SK-MEL-5 (cell line): ENCODE results near the gene DHX40. TPM values are rescaled to one million over a fixed set of nuclear protein-coding genes. Genes with fewer than 3 reads are reported as not detected.
"Not testable (repeated sequence)": the region's sequence is repeated elsewhere in the genome, so short reads cannot be mapped to it uniquely, and the experiment has no call there.

Experiments
- DNase-seq: peaks from one replicate; pipeline ENCODE4 v3.0.0-alpha.2; 2016; ENCODE audit warnings: low read depth, low spot score
- in situ Hi-C: cut with HindIII; loops from 2 replicates; pipeline ENCODE4 v1.10.0; 2016; ENCODE audit warnings: low sequenced_read_pairs, high pct_unique_total_duplicates, low pct_unique_long_range_greater_than_20kb
- total RNA-seq: library from RNA; depleted of rRNA; stranded (reverse); fragments of >200 nt; shearing (Covaris generic); gene quantifications from 2 replicates; pipeline ENCODE4 v1.2.3, GENCODE V29; 2014

Gene DHX40
- total RNA-seq, 1 experiment from 2014 or later: 151 TPM

DNA sequence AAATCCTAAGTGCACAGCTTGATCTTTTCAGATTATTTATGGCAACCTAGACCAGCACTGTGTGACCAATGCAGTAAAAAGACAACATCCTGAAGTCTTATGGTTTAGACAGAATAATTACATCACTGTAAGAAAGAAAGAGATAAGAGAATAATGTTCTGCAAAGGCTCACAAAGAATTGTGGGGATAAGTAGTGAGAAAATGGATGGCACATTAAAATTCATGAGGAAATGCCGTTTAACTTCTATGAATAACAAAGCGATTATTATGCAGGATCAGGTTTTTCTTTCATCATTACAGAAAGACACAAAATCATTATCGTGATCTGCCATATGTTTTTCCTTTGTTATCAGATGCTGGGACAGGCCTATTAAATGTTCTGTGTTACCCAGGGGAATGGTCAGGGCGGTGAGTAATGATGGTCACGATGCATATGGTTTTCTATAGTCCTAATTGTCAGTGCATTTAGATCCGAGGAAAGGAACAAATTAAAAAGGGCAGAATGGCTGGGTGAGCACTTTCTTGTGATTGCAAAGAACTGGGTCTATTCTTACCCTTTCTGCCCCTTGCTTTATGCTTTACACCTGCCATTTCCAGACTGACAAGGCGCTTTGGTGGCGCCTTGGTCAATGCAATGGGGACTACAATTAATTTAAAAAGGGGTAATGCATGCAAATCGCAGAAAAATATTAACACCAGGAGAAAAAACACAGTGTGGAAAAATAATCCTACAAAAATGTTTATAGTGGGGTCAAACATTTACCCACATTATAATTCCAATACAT lies 18.1 kb upstream of the DHX40 start:
- in situ Hi-C loops: no loop called here
- peak; percentile 100 for DNase-seq

DNA sequence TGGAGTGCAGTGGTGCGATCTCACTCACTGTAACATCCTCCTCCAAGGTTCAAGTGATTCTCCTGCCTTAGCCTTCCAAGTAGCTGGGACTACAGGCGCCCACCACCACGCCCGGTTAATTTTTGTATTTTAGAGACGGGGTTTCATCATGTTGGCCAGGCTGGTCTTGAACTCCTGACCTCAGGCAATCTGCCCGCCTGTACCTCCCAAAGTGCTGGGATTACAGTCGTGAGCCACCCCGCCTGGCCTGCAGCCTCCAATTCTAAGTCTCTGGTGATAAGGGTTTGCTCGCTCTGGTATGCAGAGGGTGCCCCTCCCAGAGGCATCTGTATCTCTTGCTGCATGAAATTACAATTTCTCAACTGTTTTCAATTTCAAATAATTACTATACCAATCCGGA lies 16.4 kb upstream of the DHX40 start:
- in situ Hi-C loops, DNase-seq: not testable (repeated sequence)

DNA sequence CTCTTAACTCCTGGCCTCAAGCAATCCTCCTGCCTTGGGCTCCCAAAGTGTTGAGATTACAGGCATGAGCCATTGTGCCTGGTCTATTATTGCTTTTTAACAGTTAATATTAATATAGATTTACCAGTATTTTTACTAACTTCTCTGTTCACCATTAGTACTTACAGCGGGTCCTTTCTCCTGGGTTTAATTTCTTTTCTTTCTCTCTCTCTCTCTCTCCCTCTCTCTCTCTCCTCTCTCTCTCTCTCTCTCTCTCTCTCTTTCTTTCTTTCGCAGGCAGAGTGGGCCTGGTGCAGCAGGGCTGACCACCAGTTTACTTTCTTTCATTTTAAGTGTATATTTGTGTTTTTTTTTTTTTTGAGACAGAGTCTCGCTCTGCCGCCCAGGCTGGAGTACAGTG lies 14.7 kb upstream of the DHX40 start:
- in situ Hi-C loops: no loop called here
- DNase-seq: no peak

DNA sequence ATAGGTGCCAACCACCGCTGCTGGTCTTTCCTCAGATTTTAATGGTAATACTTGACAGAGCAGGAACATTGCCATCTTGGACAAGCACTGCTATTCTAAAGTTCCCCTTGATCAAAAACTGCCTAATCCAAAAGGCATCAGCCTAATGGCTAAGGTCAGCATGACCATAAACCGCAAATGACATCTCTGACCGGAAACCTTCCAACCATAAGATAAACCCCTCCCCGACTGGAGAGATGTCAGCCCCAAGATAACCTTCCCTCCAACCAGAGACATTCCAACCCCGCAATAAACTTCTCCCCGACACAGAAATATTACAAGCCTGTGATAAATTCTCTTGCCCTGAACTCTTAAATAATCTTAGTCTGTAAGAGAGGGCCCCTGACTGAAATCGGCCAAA lies 7.4 kb upstream of the DHX40 start:
- no peak for DNase-seq
- in situ Hi-C loops: no loop called here

DNA sequence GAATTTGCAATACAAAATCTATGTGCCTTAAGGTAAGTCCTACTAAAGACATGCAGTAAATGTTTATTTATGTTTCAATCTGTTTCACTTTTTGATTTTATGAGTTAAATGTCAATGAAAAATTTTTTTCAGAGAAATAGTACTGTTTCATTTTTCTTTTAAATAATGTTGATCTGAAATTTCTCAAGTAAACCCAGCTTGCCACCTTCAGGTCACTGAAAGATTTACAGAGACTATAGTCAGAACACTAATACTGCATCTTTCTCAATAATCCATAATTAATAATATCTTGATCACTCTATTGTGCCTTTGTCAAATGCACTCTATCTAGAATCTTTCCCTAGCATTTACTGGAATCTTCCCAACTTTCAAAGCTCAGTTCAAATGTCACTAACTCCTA lies 6.5 kb upstream of the DHX40 start:
- peak; percentile 69 for DNase-seq
- in situ Hi-C loops: no loop called here

DNA sequence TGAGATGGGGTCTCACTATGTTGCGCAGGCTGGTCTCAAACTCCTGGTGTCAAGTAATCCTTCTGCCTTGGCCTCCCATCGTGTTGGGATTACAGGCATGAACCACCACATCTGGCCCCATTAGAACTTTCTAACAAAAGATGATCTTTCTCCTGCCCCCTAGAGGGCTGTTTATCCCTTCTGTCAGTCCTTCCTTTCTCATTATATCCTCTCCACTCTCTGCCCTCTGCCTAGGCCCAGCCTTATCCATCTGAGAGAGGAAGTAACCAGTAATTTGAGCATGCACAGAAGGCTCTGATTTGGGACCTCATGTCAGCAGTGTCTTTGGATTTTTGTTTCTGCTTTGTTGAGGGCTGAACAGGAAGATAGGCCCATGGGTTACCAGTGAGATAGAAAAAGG lies 4.4 kb upstream of the DHX40 start:
- peak; percentile 95 for DNase-seq
- in situ Hi-C loops: no loop called here

DNA sequence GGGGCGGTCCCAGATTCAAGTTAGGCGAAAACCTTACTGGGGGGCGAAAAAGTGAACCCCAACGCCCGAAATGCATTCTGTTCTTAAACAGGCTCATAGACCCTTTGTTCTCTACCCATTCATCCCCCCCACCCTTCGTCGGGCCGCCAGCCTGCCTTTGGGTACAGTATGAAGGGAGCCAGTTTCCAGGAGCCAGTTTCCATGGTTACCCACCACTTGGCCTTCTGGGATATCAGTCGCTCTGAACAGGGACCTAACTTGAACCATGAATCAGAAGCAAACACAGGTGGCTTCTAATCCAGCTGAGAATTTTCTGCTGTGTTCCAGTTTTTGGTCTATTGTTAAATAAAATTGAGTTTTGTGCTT lies 532 bp downstream of the DHX40 start:
- in situ Hi-C loops: no loop called here
- DNase-seq: peak; percentile 91

DNA sequence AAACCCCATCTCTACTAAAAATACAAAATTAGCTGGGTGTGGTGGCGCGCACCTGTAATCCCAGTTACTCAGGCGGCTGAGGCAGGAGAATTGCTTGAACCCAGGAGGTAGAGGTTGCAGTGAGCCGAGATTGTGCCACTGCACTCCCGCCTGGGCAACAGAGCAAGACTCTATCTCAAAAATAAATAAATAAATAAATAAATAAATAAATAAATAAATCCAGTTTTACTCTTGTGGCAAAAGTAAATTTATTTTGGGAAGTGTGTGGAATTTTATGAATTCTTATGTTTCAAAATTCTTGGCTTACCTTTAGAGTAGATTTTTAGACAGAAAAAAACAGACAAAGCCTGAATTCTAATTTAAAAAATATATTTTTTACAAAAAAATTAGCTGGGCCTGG lies 3.7 kb downstream of the DHX40 start:
- DNase-seq, in situ Hi-C loops: not testable (repeated sequence)

DNA sequence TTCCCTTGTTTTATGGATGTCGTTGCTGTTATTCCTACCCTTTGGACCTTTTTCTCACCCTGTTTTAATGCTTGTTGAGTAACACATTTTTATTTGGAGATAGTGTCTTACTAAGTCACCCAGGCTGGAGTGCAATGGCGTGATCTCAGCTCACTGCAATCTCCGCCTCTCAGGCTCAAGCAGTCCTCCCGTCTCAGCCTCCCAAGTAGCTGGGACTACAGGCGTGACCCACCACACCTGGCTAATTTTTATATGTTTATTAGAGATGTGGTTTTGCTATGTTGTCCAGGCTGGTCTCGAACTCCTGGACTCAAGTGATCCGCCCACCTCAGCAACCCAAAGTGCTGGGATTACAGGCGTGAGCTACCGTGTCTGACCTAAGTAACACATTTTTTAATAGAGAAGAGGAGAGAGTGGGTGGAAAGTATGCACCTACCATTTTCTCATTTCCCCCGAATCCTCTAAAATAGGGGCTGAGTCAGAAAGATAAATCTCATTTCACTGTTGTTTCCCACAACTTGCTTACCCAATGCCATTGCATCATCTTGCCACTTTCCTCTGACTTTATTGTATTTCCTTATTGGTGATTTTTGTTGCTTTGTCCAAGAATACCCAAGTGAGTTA lies 7.0 kb downstream of the DHX40 start:
- DNase-seq: no peak
- in situ Hi-C loops: no loop called here

DNA sequence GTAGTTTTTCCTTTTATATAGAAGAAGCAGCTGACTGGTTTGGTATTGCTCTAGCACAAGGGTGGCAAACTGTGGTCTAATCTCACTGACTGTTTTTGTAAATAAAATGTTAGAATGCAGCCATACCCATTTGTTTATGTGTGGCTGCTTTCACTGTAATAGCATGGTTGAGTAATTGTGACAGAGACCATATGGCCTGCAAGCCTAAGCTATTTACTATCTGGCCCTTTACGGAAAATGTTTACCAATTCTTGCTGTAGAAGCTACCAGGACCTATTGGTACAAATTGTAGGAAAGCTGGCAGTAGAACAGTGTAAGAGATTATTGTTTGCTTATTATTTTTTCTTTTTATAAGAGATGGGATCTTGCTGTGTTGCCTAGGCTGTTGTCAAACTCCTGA lies 18.8 kb downstream of the DHX40 start:
- in situ Hi-C loops, DNase-seq: not testable (repeated sequence)

DNA sequence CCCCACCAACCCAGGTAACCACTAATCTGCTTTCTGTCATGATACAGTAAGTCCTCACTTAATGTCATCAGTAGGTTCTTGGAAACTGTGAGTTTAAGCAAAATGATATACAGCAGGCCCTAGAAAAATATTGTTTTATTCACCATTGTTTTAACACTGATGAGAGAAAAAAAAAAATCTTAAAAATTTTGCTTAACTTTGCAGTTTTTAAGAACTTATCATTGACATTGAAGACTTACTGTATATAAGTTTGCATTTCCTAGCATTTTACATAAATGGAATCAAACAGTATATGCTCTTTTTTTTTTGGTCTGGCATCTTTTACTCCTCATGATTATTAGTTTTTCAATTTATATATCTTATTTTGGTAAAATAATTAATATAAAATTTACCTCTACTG lies 34.8 kb downstream of the DHX40 start:
- in situ Hi-C loops: no loop called here
- no peak for DNase-seq

DNA sequence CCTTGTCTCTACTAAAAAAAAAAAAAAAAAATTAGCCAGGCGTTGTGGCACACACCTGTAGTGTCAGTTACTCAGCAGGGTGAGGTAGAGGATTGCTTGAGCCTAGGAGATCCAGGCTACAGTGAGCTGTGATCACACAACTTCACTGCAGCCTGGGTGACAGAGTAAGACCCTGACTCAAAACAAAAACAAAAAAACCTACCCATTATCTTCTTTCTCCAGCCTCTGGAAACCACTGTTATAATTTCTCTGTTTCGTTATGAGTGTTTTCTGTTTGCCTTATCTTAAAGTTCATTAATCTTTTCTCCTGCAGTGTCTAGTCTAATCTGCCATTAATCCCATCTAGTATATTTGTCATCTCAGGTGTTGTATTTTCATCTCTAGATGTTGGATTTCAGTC lies 35.7 kb downstream of the DHX40 start:
- in situ Hi-C loops: no loop called here
- no peak for DNase-seq

DNA sequence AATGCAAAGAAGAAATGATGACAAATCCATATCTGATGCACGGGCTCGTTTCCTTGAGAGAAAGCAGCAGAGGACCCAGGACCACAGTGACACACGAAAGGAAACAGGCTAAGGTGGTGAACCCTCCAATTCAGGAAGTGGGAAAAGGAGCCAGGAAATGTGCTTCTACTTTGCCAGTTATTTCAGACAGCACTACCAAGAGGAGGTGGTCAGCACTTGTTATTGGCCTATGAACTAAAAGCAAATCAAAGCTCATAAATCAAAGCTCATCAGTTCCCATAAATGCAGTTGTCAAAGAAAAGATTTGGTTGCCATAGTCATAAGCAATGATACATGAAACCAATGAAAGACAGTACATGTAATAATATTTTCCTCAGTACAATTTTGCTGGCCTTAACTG lies 41.7 kb downstream of the DHX40 start:
- no peak for DNase-seq

DNA sequence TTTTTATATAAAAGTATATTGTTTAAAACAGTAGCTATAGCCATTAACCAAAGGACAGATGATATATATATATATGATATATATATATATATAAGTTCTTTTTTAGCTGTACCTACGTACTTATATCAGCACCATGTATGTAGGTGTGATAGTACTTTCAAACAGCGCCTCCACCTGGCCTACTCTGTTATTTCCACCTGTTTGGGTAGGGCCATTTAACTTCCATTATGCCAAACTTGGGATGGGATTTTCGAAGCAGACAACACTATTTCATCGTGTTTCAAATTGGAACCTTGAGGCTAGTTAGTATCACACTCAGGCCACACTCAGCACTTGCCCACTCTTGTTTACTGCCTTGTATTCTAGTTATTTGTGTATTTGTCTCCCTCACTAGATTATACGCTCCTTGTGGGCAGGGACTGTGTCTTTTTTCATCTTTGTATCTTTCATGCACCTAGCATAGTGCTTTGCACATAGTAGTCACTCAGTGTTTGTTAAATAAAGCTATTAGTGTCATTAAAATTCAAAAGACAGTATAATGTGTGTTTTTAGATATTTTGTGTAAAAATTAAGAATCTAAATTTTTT lies 42.5 kb downstream of the DHX40 start:
- peak; percentile 71 for DNase-seq
- in situ Hi-C loops: no loop called here

More for the DNA sequence above, 41.7 kb downstream of the DHX40 start:
- in situ Hi-C loops: no loop called here

DNA sequence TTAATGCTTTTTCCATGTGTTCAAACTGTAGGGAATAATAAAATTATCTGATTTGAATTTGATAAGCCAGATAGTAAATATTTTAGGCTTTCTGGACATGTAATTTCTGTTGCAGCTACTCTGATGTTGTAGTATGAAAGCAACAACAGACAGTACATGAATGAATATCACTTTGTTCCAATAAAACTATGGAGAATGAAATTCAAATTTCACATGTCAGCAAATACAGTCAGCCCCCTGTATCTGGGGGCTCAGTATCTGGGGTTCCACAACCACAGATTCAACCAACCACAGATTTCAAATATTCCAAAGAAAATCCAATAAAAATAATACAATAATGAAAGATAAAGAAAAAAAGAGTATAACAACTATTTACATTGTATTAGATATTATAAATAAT lies 46.1 kb downstream of the DHX40 start:
- DNase-seq: no peak
- in situ Hi-C loops: no loop called here

DNA sequence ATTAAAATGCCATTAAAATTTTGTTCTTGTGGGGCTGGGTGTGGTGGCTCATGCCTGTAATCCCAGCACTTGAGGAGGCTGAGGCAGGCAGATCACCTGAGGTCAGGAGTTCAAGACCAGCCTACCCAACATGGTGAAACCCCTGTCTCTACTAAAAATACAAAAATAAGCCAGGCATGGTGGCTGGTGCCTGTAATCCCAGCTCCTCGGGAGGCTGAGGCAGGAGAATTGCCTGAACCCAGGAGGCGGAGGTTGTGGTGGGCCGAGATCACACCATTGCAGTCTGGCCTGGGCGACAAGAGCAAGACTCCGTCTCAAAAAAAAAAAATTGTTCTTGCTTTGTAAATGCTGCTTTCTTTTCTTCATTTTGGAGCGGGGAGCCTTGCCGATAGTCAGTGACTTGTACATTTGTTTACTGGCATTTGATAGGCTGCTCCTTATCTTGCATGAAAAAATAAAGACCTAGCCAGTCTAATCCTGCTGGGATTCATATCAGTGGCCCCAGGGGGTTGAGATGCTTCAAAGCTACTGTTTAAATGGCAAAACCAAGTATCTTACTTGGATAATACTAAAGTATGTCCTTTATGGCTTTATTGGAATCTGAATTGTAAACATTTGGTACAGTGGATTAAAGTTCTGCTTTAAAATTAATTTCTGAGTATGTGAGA lies 51.0 kb downstream of the DHX40 start:
- no peak for DNase-seq

DNA sequence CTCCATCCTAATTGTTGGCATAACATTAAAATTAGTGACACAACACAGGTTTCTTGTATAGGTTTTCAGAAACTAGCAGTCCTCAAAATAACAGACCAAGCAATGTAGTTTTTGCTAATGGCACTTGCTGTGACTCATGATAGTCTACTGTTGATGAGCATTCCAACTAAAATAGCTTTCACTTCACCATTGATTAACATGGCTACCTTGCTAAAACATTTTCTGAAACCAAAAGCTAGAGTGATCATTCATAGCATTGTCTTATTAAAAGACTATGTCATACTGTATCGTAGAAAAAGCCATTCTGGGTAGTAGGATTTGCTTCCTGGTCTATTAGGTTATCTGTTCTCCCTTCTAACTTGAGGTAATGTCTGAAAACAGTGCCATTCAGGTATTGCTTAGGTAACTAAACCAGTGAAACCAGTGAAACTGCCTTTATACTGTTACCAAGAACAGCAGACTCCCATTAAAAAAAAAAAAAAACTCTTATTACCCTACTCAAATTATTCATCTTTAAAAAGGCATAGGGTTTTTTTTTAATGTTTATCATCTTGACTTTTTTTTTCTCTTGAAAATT lies 51.8 kb downstream of the DHX40 start:
- in situ Hi-C loops: no loop called here

More for the DNA sequence above, 51.0 kb downstream of the DHX40 start:
- in situ Hi-C loops: no loop called here

DNA sequence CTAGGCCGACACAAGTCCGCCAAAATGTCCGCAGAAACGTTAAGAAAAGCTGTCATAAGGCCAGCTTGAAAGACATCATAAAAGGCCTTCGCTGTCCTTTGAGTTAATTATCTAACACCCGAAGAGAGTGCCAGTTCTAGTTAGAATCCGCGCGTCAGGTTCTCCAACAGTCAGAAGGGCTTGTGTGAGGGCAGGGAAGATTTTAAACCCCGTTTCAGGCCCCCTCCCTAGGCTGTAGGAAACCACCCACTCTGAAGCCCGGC lies 53.6 kb downstream of the DHX40 start:
- no peak for DNase-seq
- in situ Hi-C loops: no loop called here

More for the DNA sequence above, 51.8 kb downstream of the DHX40 start:
- no peak for DNase-seq
